ENCODE measurements around the gene PCGF5. TPM values are rescaled to one million over a fixed set of nuclear protein-coding genes. Genes with fewer than 3 reads are reported as not detected.

The PCGF5 gene
- total RNA-seq, 2 experiments from 2014 or later = 34.2 to 36.4 TPM

DNA sequence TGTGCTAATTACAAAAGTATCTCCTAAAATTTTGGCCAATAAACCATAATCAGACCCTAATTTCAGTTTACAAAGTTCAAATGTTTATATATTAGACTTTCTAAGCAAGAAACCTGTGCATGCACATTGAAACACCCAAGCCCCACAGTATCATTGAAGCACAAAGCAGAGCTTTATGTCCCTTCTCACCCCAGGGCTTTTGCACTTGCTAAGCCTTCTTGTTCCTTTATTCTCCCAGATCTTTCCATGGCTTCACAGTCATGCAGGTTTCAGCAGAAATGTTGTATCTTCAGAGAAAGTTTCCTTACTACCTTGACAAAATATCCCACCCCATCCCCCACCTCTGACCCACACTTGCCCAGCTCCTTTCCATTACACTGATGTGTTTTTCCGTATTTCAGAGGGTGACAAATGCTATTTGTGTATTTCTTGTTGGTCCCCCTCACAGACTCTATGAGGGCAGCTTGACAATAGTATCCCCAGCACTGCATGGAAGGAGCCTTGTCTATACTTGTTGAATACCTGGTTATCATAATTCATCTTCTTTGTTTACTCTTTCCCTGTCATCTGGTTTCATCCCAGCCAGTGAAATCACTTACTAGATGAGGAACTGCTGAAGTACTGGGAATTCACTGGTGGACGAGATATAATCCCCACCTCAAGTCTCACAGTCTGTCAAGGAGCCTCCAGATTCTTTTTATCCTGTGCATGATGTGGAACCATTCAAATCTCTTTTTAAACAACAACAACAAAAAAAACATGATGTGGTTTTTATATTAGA lies 24.0 kb upstream of the PCGF5 start:
- Mint-ChIP-seq H3K4me3 (no peak overlapping the region), H3K27me3 (ENCODE audit: low read depth) (no peaks in the 10 kb centered on the region), H3K9me3 (no peaks in the 10 kb centered on the region), H3K36me3 (ENCODE audit: low read depth) (peaks cover 5% of the 10 kb centered on the region), H3K27ac (no peak overlapping the region), H3K4me1 (ENCODE audit: low read depth) (peaks cover 72% of the 10 kb centered on the region)
- CTCF ChIA-PET = no interaction called here
- intact Hi-C loops (cut with micrococcal nuclease) = no loop called here
- DNase-seq = no peak

DNA sequence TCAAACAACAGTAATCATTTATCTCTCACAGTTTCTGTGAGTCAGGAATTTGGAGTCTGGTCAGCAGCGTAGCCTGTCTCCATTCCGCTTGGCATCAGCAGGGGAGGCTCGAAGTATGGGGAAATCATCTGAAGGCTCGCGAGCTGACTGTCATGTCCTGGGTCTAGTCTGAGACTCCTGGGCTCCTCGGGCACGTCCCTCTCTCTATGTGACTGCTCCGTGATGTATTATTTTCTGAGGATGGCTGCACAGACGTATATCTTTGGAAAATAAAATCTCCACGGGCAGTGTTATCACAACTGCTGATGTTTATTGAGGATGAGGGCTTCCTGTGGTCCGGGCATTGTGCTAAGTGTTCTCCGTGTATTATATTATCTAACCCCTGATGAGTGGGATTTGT lies 23.3 kb upstream of the PCGF5 start:
- CTCF ChIA-PET = no interaction called here
- H3K4me1 Mint-ChIP-seq (ENCODE audit: low read depth) = peaks cover 75% of the 10 kb centered on the region
- intact Hi-C loops (cut with micrococcal nuclease) = no loop called here
- H3K9me3 Mint-ChIP-seq = no peaks in the 10 kb centered on the region
- H3K27me3 Mint-ChIP-seq (ENCODE audit: low read depth) = no peaks in the 10 kb centered on the region
- peaks cover 5% of the 10 kb centered on the region for H3K36me3 Mint-ChIP-seq (ENCODE audit: low read depth)
- H3K4me3 Mint-ChIP-seq = no peak overlapping the region
- no peak for DNase-seq
- H3K27ac Mint-ChIP-seq = no peak overlapping the region

DNA sequence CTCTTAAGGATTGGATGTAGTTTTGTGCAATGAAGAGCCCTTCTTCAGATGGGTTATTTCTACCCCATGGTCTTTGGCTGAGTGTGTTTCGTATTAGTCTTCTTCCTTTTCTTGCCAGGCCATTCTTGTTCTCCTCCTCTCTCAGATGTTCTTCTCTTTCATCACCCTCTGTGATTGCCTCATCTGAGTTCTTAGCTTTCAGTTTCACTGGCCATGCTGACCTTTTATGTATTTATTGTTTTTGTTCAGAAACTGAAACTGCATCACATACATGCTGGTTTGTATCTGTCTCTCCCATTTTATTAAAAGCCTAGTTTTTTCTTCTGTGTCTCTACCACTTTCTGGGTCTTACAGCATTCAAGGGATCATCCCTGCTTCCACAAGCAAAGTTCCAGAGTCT lies 21.7 kb upstream of the PCGF5 start:
- Mint-ChIP-seq H3K4me3 (no peak overlapping the region), H3K27ac (peak overlapping the region; percentile 13), H3K36me3 (ENCODE audit: low read depth) (peaks cover 5% of the 10 kb centered on the region), H3K9me3 (no peaks in the 10 kb centered on the region), H3K4me1 (ENCODE audit: low read depth) (peaks cover 77% of the 10 kb centered on the region), H3K27me3 (ENCODE audit: low read depth) (no peaks in the 10 kb centered on the region)
- intact Hi-C loops (cut with micrococcal nuclease) = no loop called here
- DNase-seq = peak; percentile 37
- CTCF ChIA-PET = no interaction called here

DNA sequence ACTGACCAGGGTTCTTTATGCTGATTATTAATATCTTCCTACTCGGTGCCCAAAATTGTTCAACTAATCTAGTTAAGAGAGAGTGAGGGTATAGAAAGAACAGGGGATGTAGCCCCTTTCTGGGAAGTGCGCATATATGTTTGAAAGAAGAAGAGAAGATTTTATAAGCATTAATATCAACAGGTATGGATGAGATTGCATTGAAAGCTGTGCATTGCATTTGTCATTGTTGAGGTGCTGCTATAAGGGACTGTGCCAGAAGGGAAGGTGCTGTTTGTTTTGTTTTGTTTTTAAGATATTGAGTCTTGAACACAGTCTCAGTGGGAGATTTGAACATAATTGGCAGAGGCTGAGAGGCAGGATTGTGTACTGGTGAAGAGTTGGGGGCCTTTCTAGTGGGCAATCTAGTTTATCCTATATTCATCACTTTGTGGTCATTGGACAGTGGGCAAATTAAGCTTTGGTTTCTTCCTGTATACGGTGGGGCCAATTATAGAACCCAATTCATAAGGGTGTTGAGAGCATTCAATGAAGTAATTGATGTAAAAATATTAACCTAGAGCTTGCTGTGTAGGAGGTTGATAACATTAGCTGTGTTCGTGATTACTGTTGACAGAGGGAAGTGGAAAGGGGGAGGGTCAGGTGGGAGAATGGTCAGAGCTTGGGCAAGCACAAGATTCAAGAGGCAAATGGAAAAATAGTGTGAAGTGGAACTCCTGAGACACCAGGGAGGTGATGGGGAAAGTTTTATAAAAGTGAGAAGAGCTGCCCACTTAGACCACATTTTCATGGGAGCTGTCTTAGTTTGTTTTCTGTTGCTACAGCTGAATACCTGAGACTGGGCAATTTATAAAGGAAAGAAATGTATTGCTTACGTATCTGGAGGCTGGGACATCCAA lies 19.9 kb upstream of the PCGF5 start:
- Mint-ChIP-seq H3K36me3 (ENCODE audit: low read depth) (peaks cover 5% of the 10 kb centered on the region), H3K4me1 (ENCODE audit: low read depth) (peaks cover 75% of the 10 kb centered on the region), H3K9me3 (no peaks in the 10 kb centered on the region), H3K4me3 (peak overlapping the region; percentile 60), H3K27me3 (ENCODE audit: low read depth) (no peaks in the 10 kb centered on the region), H3K27ac (peak overlapping the region; percentile 84)
- CTCF ChIA-PET = interaction anchor here (0.7 to 1.0 kb wide), 3 partner anchors 15 to 408 kb away, joined by 3 read pairs; no protein-coding TSS in a partner anchor
- DNase-seq = no peak
- intact Hi-C loops (cut with micrococcal nuclease) = loop anchor here (1.0 to 10.0 kb wide), 5 partner anchors 20 to 1786 kb away; partner anchors contain the start of genes IFIT5 and PCGF5

DNA sequence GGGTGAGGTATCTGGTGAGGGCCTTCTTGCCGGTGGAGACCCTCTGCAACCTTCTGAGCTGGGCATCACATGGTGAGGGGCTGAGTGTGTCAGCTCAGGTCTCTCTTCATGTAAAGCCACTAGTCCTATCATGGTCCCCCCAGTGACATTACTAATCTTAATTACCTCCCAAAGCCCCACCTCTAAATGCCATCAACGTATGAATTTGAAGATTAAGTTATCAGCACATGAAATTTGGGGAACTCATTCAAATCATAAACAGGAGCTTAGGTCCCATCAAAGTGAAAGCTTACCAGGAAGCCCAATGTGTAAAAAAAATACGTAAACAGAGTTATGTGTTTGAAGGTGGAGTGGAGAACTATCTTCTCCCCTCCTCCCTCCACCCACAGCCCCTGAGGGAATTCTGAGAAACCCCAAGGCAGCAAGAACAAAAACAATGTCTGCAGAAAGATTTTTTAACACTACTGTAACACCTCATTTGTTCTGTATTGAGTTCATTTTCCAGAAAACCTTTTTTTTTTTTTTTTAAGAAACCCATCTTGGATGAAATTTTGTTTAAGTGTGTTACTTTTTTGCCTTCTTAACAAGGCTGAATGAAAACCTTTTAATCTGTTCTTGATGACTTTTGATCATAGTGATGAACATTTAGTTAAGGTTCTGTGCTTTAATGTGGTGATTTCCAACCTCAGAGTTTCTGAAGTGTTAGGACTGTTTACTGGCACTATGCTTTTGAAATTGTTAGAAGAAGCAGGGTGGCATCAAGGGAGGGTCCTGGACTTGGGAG lies 19.1 kb upstream of the PCGF5 start:
- CTCF ChIA-PET = interaction anchor here (0.7 to 1.0 kb wide), 3 partner anchors 16 to 409 kb away, joined by 3 read pairs; no protein-coding TSS in a partner anchor
- H3K27me3 Mint-ChIP-seq (ENCODE audit: low read depth) = no peaks in the 10 kb centered on the region
- H3K4me3 Mint-ChIP-seq = peak overlapping the region; percentile 60
- peak overlapping the region; percentile 84 for H3K27ac Mint-ChIP-seq
- intact Hi-C loops (cut with micrococcal nuclease) = loop anchor here (1.0 to 10.0 kb wide), 5 partner anchors 19 to 1787 kb away; partner anchors contain the start of genes IFIT5 and PCGF5
- no peaks in the 10 kb centered on the region for H3K9me3 Mint-ChIP-seq
- H3K36me3 Mint-ChIP-seq (ENCODE audit: low read depth) = peaks cover 5% of the 10 kb centered on the region
- DNase-seq = peak; percentile 72
- H3K4me1 Mint-ChIP-seq (ENCODE audit: low read depth) = peaks cover 78% of the 10 kb centered on the region

DNA sequence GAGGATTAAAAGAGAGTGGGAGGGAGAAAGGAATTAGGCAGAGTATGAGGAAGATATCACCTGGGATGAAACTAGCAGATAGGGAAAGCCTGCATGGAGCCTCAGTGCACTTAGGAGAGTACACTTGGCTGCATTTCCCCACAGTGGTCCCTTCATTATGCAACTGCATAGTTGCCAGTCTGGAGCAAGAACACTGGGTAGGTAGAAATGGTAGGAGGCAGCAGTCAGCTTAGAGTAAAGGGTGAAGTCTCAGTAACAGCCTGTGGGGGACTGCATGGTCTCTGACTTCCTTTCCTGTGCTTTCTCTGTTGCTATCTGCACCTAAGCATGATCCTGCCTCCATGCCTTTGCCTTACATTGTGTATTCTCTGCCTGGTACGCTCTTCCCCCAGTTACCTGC lies 14.0 kb upstream of the PCGF5 start:
- CTCF ChIA-PET = interaction anchor here (1.1 kb wide), 1 partner anchor 45 kb away, joined by 4 read pairs; no protein-coding TSS in a partner anchor

DNA sequence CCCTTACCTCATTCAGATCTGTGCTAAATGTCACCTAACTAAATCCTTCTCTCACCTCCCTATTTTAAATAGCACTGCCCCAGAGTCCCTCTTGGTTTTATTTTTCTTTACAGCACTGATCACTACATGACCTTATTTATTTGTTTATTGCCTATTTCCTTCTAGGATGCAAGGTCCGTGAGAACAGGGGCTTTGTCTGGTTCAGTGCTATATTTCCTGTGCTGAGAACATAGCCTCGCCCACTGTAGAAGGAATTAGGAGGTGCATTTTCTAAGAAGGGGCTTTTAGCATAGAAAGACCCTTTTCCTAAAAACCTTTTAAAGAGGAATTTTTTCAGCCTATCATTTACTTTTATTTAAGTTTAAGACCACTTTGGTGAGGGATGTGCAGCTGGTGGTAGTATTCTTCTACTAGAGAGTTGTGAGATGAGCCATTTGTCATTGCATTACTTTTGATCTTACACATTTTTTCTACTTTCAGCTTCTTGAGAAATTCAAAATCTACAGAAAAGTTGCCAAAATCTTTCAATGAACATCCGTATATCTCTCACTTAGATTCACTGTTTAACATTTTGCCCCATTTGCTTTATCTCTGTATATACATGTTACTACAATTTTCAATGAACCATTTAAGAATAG lies 13.5 kb upstream of the PCGF5 start:
- peaks cover 72% of the 10 kb centered on the region for H3K4me1 Mint-ChIP-seq (ENCODE audit: low read depth)
- H3K36me3 Mint-ChIP-seq (ENCODE audit: low read depth) = no peaks in the 10 kb centered on the region
- no peak overlapping the region for H3K27ac Mint-ChIP-seq
- H3K4me3 Mint-ChIP-seq = no peak overlapping the region
- CTCF ChIA-PET = no interaction called here
- no peaks in the 10 kb centered on the region for H3K27me3 Mint-ChIP-seq (ENCODE audit: low read depth)
- H3K9me3 Mint-ChIP-seq = no peaks in the 10 kb centered on the region
- no peak for DNase-seq
- intact Hi-C loops (cut with micrococcal nuclease) = loop anchor here (10.0 kb wide), 1 partner anchor 1792 kb away; the partner anchor contains the start of gene IFIT5

More for the DNA sequence above, 14.0 kb upstream of the PCGF5 start:
- Mint-ChIP-seq H3K27me3 (ENCODE audit: low read depth) (no peaks in the 10 kb centered on the region), H3K36me3 (ENCODE audit: low read depth) (no peaks in the 10 kb centered on the region), H3K9me3 (no peaks in the 10 kb centered on the region), H3K4me3 (no peak overlapping the region), H3K27ac (no peak overlapping the region), H3K4me1 (ENCODE audit: low read depth) (peaks cover 74% of the 10 kb centered on the region)
- intact Hi-C loops (cut with micrococcal nuclease) = loop anchor here (10.0 kb wide), 1 partner anchor 1792 kb away; the partner anchor contains the start of gene IFIT5
- DNase-seq = no peak

DNA sequence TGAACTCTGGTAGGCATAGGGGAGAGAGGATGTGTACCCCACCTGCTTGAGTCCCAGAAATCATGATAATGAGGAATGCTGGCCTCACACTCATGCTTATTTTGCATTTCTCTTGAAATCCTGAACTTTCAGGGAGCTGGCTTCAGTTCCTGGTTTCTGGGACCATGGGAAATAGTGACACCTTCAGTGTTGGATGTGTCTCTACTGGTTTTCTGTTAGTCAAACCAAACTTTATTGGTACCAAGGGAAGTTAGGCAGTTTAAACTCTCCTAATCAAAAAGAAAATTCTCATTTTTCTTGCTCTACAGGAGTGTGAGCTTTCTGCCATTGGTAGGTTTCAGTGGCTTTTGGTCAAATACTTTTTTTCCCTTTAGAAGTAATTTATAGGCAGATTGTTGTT lies 11.8 kb upstream of the PCGF5 start:
- intact Hi-C loops (cut with micrococcal nuclease) = loop anchor here (10.0 kb wide), 1 partner anchor 1794 kb away; the partner anchor contains the start of gene IFIT5

DNA sequence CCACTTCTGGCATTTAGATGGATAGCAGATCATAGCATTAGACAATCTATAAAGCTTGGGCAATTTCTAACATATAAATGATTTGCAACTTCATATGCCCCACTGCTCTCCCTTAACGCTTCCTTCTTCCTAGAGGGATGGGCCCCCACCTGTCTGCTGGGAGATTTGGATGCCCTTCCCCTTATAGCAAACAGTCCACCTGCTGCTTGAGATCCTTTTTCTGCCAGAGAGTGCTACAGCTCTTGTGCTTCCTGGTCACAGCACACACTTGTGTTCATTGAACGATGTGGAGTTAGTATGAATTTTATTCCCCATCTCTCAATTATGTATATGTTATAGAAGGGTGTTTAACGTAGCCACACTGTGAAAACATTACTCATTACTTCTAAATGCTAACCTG lies 10.4 kb upstream of the PCGF5 start:
- Mint-ChIP-seq H3K36me3 (ENCODE audit: low read depth) (no peaks in the 10 kb centered on the region), H3K27me3 (ENCODE audit: low read depth) (no peaks in the 10 kb centered on the region), H3K9me3 (no peaks in the 10 kb centered on the region), H3K4me3 (no peak overlapping the region), H3K27ac (no peak overlapping the region), H3K4me1 (ENCODE audit: low read depth) (peaks cover 61% of the 10 kb centered on the region)
- intact Hi-C loops (cut with micrococcal nuclease) = no loop called here
- CTCF ChIA-PET = no interaction called here
- no peak for DNase-seq

More for the DNA sequence above, 11.8 kb upstream of the PCGF5 start:
- Mint-ChIP-seq H3K4me1 (ENCODE audit: low read depth) (peaks cover 61% of the 10 kb centered on the region), H3K9me3 (no peaks in the 10 kb centered on the region), H3K36me3 (ENCODE audit: low read depth) (no peaks in the 10 kb centered on the region), H3K27me3 (ENCODE audit: low read depth) (no peaks in the 10 kb centered on the region), H3K27ac (no peak overlapping the region), H3K4me3 (no peak overlapping the region)
- CTCF ChIA-PET = interaction anchor here (0.6 to 1.0 kb wide), 2 partner anchors 42 to 46 kb away, joined by 3 read pairs; no protein-coding TSS in a partner anchor
- DNase-seq = no peak

DNA sequence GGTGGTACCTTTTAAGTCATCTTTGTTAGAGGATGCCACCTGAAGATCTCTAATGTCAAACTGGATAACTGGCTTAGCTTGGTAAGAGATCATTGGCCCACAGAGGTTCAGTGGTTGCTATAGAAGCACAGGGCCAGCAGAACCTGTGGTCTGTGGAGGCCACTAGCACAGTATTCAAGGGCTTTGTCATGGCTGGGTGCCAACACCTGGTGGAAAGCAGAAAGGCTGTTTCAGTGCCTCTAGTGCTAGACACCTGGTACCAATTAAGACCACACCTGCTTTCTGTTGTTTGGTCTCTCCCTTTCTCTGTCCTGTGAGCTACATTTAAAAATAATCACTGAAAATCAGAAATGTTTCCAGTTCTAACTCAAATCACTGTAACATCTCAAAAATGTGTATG lies 10.0 kb upstream of the PCGF5 start:
- Mint-ChIP-seq H3K4me3 (no peak overlapping the region), H3K36me3 (ENCODE audit: low read depth) (no peaks in the 10 kb centered on the region), H3K27ac (no peak overlapping the region), H3K27me3 (ENCODE audit: low read depth) (no peaks in the 10 kb centered on the region), H3K4me1 (ENCODE audit: low read depth) (peaks cover 56% of the 10 kb centered on the region), H3K9me3 (no peaks in the 10 kb centered on the region)
- CTCF ChIA-PET = no interaction called here
- peak; percentile 27 for DNase-seq
- intact Hi-C loops (cut with micrococcal nuclease) = no loop called here

DNA sequence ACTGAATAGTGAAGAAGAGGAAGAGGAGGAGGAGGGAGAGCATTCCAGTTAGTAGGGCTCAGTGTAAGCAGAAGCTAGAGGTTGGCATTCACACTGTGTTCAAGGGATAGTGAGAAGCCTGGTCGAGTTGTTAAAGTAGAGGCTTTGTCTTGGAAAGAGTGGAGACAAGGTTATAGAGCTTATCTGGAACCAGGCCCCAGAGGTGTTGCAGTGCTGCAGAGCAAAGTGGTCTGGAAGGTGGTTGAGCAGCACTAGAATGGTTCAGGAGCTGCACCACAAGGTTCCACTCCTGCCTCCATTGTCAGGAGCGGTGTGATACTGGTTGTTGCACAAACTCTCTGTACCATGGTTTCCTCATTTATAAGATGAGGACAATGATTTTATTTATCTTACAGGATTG lies 8.8 kb upstream of the PCGF5 start:
- Mint-ChIP-seq H3K4me1 (ENCODE audit: low read depth) (peaks cover 44% of the 10 kb centered on the region), H3K27ac (no peak overlapping the region), H3K27me3 (ENCODE audit: low read depth) (no peaks in the 10 kb centered on the region), H3K36me3 (ENCODE audit: low read depth) (no peaks in the 10 kb centered on the region), H3K9me3 (no peaks in the 10 kb centered on the region), H3K4me3 (no peak overlapping the region)
- intact Hi-C loops (cut with micrococcal nuclease) = no loop called here
- DNase-seq = no peak
- CTCF ChIA-PET = interaction anchor here (0.7 to 1.0 kb wide), 2 partner anchors 39 to 205 kb away, joined by 3 to 5 read pairs; no protein-coding TSS in a partner anchor
